RCC 7860 (cell line): Measurements from ENCODE around the gene CAPRIN1.

Source experiments
- DNase-seq: peaks from one replicate; pipeline ENCODE4 v3.0.0-alpha.2; 2015; ENCODE audit warnings: low spot score
- FAIRE-seq: peaks from 2 replicates; lab custom pipeline; 2012; peaks lifted over from hg19 to GRCh38; lab: Jason Lieb, UNC

The CAPRIN1 gene

GRCh38 chr11:34139346-34139745 is 87.8 kb downstream of the CAPRIN1 start:
- no peak for DNase-seq
- FAIRE-seq, result no peak

DNA sequence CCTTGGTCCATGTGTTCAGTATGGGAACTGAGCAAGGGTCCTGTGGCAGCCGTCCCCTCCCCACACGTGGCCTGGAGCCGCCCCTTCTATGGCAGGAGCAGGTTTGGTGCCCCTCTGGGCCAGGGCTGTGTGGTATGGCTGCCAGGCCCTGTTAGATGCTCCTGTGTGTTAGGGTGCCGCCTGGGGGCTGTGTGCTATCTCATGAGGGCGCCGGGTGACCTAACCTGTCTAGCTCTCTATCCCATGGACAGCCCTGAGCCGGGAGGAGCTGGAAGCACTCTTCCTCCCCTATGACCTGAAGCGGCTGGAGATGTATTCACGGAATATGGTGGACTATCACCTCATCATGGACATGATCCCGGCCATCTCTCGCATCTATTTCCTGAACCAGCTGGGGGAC is 88.6 kb downstream of the CAPRIN1 start:
- DNase-seq (no peak), FAIRE-seq (no peak)

GRCh38 chr11:34143048-34143447 is 91.5 kb downstream of the CAPRIN1 start:
- DNase-seq, result no peak
- no peak for FAIRE-seq

DNA sequence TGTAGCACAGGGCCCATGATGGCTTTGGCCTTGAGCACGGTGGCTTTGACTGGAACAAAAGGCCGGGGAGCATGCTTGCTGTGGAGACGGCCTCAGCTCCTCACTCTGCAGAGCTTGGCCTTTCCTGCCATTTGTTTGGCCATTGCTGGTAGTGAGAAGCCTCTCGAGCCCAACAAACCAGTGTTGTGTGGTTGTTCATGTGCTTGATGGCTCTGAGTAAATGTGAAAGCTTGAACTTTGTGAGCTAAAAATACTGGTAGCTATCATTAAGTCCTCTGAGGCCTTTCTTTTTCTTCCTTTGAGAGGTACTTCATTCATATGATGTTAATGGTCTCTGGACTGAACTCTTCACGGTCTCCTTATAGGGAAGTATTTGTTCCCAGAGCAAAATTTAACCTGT is 93.5 kb downstream of the CAPRIN1 start:
- no peak for FAIRE-seq
- no peak for DNase-seq

- no peak for DNase-seq
- no peak for FAIRE-seq
Measured at GRCh38 chr11:34145847-34146381, 94.4 kb downstream of the CAPRIN1 start.

DNA sequence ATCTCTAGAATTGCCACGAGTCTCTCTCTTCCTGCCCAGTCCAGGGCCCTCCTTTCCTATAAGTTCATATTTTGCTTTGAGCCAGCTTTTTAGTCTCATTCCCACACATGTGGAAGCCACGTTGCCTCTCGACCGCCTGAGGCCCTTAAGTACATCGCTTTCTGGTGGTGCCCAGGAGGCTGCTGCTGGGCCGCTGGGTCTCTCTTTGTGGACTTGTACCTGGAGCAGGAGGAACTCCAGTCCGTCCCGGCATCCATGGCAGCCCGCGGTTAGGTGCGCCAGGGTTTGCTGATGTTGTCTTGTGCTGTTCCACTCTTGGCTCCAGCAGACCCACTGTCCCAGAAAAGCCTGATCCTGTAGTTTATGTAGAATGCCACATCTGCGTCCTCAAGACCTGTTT is 94.9 kb downstream of the CAPRIN1 start:
- FAIRE-seq (no peak), DNase-seq (no peak)

GRCh38 chr11:34146866-34147265 is 95.3 kb downstream of the CAPRIN1 start:
- FAIRE-seq, result no peak
- no peak for DNase-seq

GRCh38 chr11:34147581-34147980 is 96.0 kb downstream of the CAPRIN1 start:
- no peak for DNase-seq
- FAIRE-seq, result no peak

DNA sequence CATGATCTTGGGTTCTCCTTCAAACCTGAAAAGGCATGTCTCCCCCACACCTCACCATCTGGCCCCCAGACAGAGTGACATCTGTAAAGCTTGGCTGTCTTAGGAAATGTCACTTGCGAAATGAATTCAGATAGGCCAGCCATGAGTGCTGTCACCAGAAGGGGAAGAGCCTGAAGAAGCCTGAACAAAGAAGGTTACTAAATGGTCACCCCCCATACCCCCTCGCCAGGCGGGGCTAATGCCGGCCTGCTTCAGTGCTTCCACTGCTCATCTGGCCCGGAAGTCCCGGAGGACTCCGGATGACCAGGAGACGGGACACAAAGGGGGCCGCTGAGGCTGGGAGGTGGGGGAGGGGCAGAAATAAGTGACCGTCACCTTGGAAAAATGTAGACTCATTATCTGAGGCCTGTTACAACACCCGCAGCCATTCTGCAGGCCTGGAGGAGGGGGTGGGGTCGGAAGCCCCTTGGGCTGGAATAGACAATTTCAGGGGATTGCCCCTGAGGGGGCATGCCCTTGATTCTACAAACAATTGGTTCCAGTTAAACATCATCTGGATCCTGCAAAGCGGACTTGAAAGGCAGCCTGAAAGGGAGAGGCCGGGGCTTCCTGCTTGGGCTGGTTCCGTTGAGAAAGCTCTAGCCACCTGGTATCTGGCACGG is 97.1 kb downstream of the CAPRIN1 start:
- DNase-seq (no peak), FAIRE-seq (no peak)

- FAIRE-seq, result no peak
- DNase-seq, result no peak
Measured at GRCh38 chr11:34149274-34149673, 97.7 kb downstream of the CAPRIN1 start.

DNA sequence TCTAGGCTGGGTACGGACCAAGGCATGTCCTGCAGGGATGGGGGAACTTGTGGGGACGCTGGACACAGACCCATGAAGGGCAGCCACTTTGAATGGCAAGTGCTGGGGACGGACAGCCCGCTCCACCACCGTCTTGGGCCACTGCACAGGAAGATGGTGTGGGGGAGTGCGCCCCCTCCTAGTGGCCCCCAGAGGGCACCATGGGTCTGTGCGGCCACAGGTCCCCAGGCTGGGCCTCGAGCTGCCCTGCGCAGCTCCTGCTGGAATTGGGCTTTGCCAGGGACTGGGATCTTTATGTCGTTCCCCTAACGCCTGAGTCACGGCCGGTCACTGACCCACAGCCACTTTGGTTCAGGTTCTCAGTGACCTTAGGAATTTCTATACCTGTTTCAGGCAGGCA is 98.3 kb downstream of the CAPRIN1 start:
- no peak for FAIRE-seq
- DNase-seq, result no peak

DNA sequence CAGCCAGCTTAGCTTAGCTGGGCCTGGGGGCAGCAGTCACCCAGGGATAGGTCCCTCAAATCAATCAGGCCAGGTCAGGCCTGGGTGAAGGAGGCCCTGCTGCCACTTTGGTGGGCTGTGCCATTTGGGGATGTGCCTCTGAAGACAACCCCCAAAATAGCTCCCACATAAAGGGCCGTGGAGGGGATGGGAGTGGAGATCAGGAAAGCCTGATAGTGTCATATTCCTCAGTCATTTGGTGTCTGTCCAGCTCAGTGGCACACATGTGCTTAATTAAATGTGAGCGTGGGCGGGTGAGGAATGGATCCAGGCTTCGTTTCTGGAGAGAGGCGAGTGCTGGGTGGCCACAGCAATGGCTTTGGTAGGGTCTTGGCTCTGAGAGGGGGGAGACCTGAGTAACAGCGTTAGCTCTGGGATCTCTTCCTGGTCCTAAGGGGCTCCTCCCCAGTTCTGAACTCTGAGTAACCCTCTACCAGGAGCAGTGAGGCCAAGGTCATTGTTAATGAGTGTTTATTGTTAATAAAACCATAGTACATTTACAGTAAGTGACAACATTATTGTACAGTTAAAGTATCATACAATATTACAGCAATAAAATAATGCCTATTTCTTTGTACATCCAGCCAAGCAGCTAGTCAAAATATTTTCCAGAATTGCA is 99.1 kb downstream of the CAPRIN1 start:
- FAIRE-seq (no peak), DNase-seq (no peak)
